ENCODE data around the gene CLASRP.

The CLASRP gene

DNA sequence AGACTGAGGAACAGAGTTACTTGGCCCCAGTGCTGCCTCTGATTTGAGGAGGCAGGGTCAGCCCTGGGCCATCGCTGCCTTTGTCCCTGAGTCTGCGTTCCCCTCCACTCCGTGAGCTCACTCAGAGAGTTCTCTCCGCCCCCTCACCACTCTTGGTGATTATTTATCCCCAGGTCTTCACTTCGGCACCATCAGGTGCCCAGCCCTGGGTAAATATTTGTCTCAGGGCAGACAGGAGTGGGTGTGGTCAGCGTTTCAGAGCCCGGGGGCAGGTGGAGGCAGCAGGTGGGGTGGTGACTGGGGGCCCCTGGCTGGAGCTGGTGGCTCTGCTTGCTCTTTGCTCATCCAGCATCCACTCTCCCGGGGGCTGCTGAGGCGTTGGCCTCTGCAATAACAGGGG lies 74.8 kb downstream of the CLASRP start:
- Histone ChIP-seq H2AFZ (ENCODE audit: low read length) (no peak overlapping the region), H3K27ac (ENCODE audit: low read length) (no peak overlapping the region), H3K9ac (ENCODE audit: low read length) (no peak overlapping the region), H3K4me2 (ENCODE audit: low read depth, low read length) (no peak overlapping the region), H3K79me2 (ENCODE audit: low read length) (peaks cover 91% of the 10 kb centered on the region), H3K4me1 (ENCODE audit: low read length) (peaks cover 23% of the 10 kb centered on the region), H4K20me1 (ENCODE audit: insufficient read depth, low read length) (peaks cover 2% of the 10 kb centered on the region), H3F3A (ENCODE audit: insufficient read depth, low read length) (peaks cover 22% of the 10 kb centered on the region), H3K27me3 (replicated peaks; ENCODE audit: insufficient read depth, low read length) (no peaks in the 10 kb centered on the region), H3K9me2 (replicated peaks; ENCODE audit: insufficient read depth, low read length) (no peaks in the 10 kb centered on the region), H3K36me3 (replicated peaks; ENCODE audit: insufficient read depth, low read length) (no peaks in the 10 kb centered on the region), H3K4me3 (ENCODE audit: low read length) (no peak overlapping the region), H3K9me3 (replicated peaks; ENCODE audit: insufficient read depth, low read length) (no peaks in the 10 kb centered on the region)
- TF ChIP-seq EZH2 (optimal IDR thresholded peaks at IDR 0.05; ENCODE audit: low read depth, low read length) (no peak), EZH2phosphoT487 (IDR thresholded peaks at IDR 0.05; ENCODE audit: low read length) (no peak)
- TF ChIP-seq, protein P1, sequence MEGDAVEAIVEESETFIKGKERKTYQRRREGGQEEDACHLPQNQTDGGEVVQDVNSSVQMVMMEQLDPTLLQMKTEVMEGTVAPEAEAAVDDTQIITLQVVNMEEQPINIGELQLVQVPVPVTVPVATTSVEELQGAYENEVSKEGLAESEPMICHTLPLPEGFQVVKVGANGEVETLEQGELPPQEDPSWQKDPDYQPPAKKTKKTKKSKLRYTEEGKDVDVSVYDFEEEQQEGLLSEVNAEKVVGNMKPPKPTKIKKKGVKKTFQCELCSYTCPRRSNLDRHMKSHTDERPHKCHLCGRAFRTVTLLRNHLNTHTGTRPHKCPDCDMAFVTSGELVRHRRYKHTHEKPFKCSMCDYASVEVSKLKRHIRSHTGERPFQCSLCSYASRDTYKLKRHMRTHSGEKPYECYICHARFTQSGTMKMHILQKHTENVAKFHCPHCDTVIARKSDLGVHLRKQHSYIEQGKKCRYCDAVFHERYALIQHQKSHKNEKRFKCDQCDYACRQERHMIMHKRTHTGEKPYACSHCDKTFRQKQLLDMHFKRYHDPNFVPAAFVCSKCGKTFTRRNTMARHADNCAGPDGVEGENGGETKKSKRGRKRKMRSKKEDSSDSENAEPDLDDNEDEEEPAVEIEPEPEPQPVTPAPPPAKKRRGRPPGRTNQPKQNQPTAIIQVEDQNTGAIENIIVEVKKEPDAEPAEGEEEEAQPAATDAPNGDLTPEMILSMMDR (IDR thresholded peaks at IDR 0.05; ENCODE audit: low read length) = no peak
- no peak for DNase-seq

DNA sequence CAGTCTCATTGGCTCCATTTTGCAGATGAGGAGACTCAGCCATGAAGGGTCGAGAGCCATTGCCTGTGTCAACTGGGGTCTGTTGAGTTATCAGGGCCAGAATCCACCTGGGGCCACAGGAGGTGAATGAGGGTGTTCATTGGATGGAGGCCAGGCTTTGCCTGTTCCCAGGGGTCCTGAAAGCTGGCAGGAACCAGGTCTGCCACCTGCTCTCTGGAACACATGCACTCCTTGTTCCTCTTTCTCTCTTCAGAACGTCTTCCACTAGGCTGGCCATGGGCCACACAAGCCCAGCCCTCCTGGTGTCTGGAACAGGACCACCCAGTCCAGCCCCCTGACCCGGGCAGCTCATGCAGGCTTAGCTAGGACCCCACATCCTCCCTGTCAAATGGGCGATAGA lies 75.3 kb downstream of the CLASRP start:
- H3K9me3 ChIP-seq (replicated peaks; ENCODE audit: insufficient read depth, low read length) = no peaks in the 10 kb centered on the region
- no peaks in the 10 kb centered on the region for H3K9me2 ChIP-seq (replicated peaks; ENCODE audit: insufficient read depth, low read length)
- no peak overlapping the region for H2AFZ ChIP-seq (ENCODE audit: low read length)
- peaks cover 86% of the 10 kb centered on the region for H3K79me2 ChIP-seq (ENCODE audit: low read length)
- H3K27ac ChIP-seq (ENCODE audit: low read length) = no peak overlapping the region
- peaks cover 23% of the 10 kb centered on the region for H3K4me1 ChIP-seq (ENCODE audit: low read length)
- no peak overlapping the region for H3K4me2 ChIP-seq (ENCODE audit: low read depth, low read length)
- no peak overlapping the region for H3K9ac ChIP-seq (ENCODE audit: low read length)
- no peak for TF ChIP-seq EZH2 (optimal IDR thresholded peaks at IDR 0.05; ENCODE audit: low read depth, low read length)
- no peak for TF ChIP-seq EZH2phosphoT487 (IDR thresholded peaks at IDR 0.05; ENCODE audit: low read length)
- TF ChIP-seq, protein P1 (IDR thresholded peaks at IDR 0.05; ENCODE audit: low read length) = no peak
- H3F3A ChIP-seq (ENCODE audit: insufficient read depth, low read length) = peaks cover 24% of the 10 kb centered on the region
- H3K4me3 ChIP-seq (ENCODE audit: low read length) = no peak overlapping the region
- peaks cover 2% of the 10 kb centered on the region for H4K20me1 ChIP-seq (ENCODE audit: insufficient read depth, low read length)
- no peaks in the 10 kb centered on the region for H3K36me3 ChIP-seq (replicated peaks; ENCODE audit: insufficient read depth, low read length)
- DNase-seq = no peak
- H3K27me3 ChIP-seq (replicated peaks; ENCODE audit: insufficient read depth, low read length) = no peaks in the 10 kb centered on the region

DNA sequence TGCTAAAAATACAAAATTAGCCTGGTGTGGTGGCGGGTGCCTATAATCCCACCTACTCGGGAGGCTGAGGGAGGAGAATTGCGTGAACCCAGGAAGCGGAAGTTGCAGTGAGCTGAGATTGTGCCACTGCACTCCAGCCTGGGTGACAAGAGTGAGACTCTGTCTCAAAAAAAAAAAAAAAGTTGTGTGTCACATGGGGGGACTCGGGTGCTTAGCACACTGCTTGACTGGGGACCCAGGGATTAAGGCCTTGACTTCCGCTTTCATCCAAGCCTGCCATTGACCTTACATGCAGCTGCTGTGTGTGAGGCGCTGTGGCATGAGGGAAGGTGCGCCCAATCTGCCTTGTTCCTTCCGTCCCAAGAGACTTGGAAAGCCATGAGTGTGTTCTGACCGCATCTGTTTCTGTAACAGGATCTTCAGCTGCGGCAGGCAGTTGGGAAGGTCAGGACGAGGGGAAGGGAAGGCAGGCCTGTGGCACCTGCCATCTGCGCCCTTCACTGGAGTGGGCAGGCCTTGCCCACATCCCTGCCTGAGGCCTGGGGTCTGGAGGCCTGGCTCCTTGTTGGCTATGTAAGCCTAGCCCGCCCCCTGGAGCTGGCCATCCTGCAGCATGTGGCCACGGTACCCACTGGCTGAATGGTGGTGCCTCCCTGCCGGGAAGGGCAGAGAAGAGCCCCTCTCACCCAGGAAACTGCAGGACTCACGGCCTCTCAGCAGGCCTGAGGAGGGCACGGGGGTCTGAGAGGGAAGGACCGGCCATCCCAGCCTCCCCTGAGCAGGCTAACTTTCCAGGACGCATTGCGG lies 77.2 kb downstream of the CLASRP start:
- no peak overlapping the region for H3K9ac ChIP-seq (ENCODE audit: low read length)

More for the DNA sequence above, 77.2 kb downstream of the CLASRP start:
- peaks cover 30% of the 10 kb centered on the region for H3F3A ChIP-seq (ENCODE audit: insufficient read depth, low read length)
- H3K79me2 ChIP-seq (ENCODE audit: low read length) = peaks cover 86% of the 10 kb centered on the region
- peak overlapping the region; percentile 88; the same call in 1 of the 2 replicates for H3K27ac ChIP-seq (ENCODE audit: low read length)
- no peaks in the 10 kb centered on the region for H3K36me3 ChIP-seq (replicated peaks; ENCODE audit: insufficient read depth, low read length)
- H3K27me3 ChIP-seq (replicated peaks; ENCODE audit: insufficient read depth, low read length) = no peaks in the 10 kb centered on the region
- H3K4me3 ChIP-seq (ENCODE audit: low read length) = no peak overlapping the region
- DNase-seq = no peak
- H2AFZ ChIP-seq (ENCODE audit: low read length) = no peak overlapping the region
- H4K20me1 ChIP-seq (ENCODE audit: insufficient read depth, low read length) = peaks cover 2% of the 10 kb centered on the region
- TF ChIP-seq EZH2phosphoT487 (IDR thresholded peaks at IDR 0.05; ENCODE audit: low read length) = no peak
- no peak for TF ChIP-seq EZH2 (optimal IDR thresholded peaks at IDR 0.05; ENCODE audit: low read depth, low read length)
- TF ChIP-seq, protein P1 (IDR thresholded peaks at IDR 0.05; ENCODE audit: low read length) = no peak
- H3K9me2 ChIP-seq (replicated peaks; ENCODE audit: insufficient read depth, low read length) = no peaks in the 10 kb centered on the region
- peak overlapping the region; percentile 33; the same call in 1 of the 2 replicates for H3K4me2 ChIP-seq (ENCODE audit: low read depth, low read length)
- H3K4me1 ChIP-seq (ENCODE audit: low read length) = peaks cover 28% of the 10 kb centered on the region
- no peaks in the 10 kb centered on the region for H3K9me3 ChIP-seq (replicated peaks; ENCODE audit: insufficient read depth, low read length)
